IMR-90 (cell line): ENCODE measurements around the gene PRR16. TPM values are rescaled to one million over a fixed set of nuclear protein-coding genes. Genes with fewer than 3 reads are reported as not detected.
A peak's percentile ranks its signal among the peaks of the same experiment; 100 is the strongest.

Experiments
- ATAC-seq: fragments of 200-7000 bp; cut with Tn5 transposase; 2 replicates; pipeline ENCODE4 v1.9.1; 2020; ENCODE audit warnings: low read depth, mild to moderate bottlenecking, moderate library complexity
- BruUV-seq: library from RNA; stranded (reverse); fragments of 400-500 nt; replicated peaks from 2 replicates; lab custom pipeline; 2021; lab: Mats Ljungman, UMichigan
- CTCF ChIA-PET: fragments of 300-600 bp; formaldehyde crosslinking; extraction: SDS; loops from one replicate; lab custom pipeline; 2021; ENCODE audit warnings: antibody characterized with exemption; lab: Yijun Ruan, JAX
- POLR2A ChIA-PET: fragments of 300-600 bp; sonication (Branson Sonifier 250); formaldehyde crosslinking; loops from one replicate; lab custom pipeline; 2022; ENCODE audit warnings: antibody characterized with exemption; ENCODE audit not compliant: unreplicated experiment; lab: Charles Lee
- DNase-seq: peaks from one replicate; pipeline ENCODE4 v3.0.0; 2013
- H2AFZ ChIP-seq: replicated peaks from 2 replicates; pipeline ENCODE3; 2013; ENCODE audit warnings: low read length, mild to moderate bottlenecking; ENCODE audit not compliant: poor library complexity
- H2AK5ac ChIP-seq: 2 replicates; pipeline ENCODE4 v1.6.1; 2013; ENCODE audit warnings: low read depth, low read length, inconsistent platforms
- H2AK9ac ChIP-seq: replicated peaks from 2 replicates; pipeline ENCODE3; 2013; ENCODE audit warnings: mild to moderate bottlenecking, low read depth, low read length, moderate library complexity; ENCODE audit not compliant: poor library complexity
- H2BK120ac ChIP-seq: 2 replicates; pipeline ENCODE4 v1.6.1; 2013; ENCODE audit warnings: low read depth, low read length, inconsistent platforms
- H2BK15ac ChIP-seq: 3 replicates; pipeline ENCODE4 v1.6.1; 2013; ENCODE audit warnings: low read depth, low read length, inconsistent platforms
- H2BK20ac ChIP-seq: 2 replicates; pipeline ENCODE4 v1.6.1; 2013; ENCODE audit warnings: low read depth, mild to moderate bottlenecking, inconsistent platforms, low read length, moderate library complexity
- H2BK5ac ChIP-seq: 2 replicates; pipeline ENCODE4 v1.6.1; 2013; ENCODE audit warnings: mild to moderate bottlenecking, low read depth, low read length, inconsistent platforms; ENCODE audit not compliant: poor library complexity, severe bottlenecking
- H3K14ac ChIP-seq: replicated peaks from 2 replicates; pipeline ENCODE4 v1.6.1; 2013; ENCODE audit warnings: low read depth, low read length, inconsistent platforms
- H3K18ac ChIP-seq: 2 replicates; pipeline ENCODE4 v1.6.1; 2013; ENCODE audit warnings: low read depth, low read length, control low read depth
- H3K23ac ChIP-seq: 2 replicates; pipeline ENCODE4 v1.6.1; 2013; ENCODE audit warnings: low read depth, low read length, inconsistent platforms
- H3K27ac ChIP-seq: 2 replicates; pipeline ENCODE4 v1.5.1; 2013; ENCODE audit warnings: mild to moderate bottlenecking, control low read depth, low read length; ENCODE audit not compliant: insufficient read depth
- H3K27me3 ChIP-seq: 2 replicates; pipeline ENCODE4 v1.6.1; 2013; ENCODE audit warnings: low read length; ENCODE audit not compliant: control insufficient read depth, insufficient read depth
- H3K36me3 ChIP-seq: 2 replicates; pipeline ENCODE4 v1.6.1; 2013; ENCODE audit warnings: low read length, mixed read lengths; ENCODE audit not compliant: control insufficient read depth, insufficient read depth
- H3K4ac ChIP-seq: 2 replicates; pipeline ENCODE4 v1.6.1; 2013; ENCODE audit warnings: low read depth, low read length, inconsistent platforms
- H3K4me1 ChIP-seq: 2 replicates; pipeline ENCODE4 v1.6.1; 2013; ENCODE audit warnings: low read length, mixed read lengths; ENCODE audit not compliant: control insufficient read depth, insufficient read depth
- H3K4me2 ChIP-seq: 2 replicates; pipeline ENCODE4 v1.6.1; 2013; ENCODE audit warnings: low read depth, mild to moderate bottlenecking, control low read depth, low read length, moderate library complexity
- H3K4me3 ChIP-seq: 2 replicates; pipeline ENCODE4 v1.5.1; 2013; ENCODE audit warnings: low read depth, mild to moderate bottlenecking, control low read depth, low read length, moderate library complexity; ENCODE audit not compliant: insufficient read depth
- H3K56ac ChIP-seq: 2 replicates; pipeline ENCODE4 v1.6.1; 2013; ENCODE audit warnings: low read length, inconsistent platforms; ENCODE audit not compliant: insufficient read depth; ENCODE audit errors: extremely low read depth
- H3K79me1 ChIP-seq, 2 experiments: 2 replicates each; pipeline ENCODE4 v1.6.1; 2013; ENCODE audit warnings: low read length in 2 of 2, inconsistent platforms in 1 of 2, low read depth in 1 of 2
- H3K9ac ChIP-seq: 2 replicates; pipeline ENCODE4 v1.6.1; 2013; ENCODE audit warnings: low read depth, low read length, control low read depth
- H3K9me1 ChIP-seq: 2 replicates; pipeline ENCODE4 v1.6.1; 2013; ENCODE audit warnings: low read length, inconsistent platforms; ENCODE audit not compliant: insufficient read depth
- H3K9me3 ChIP-seq: 2 replicates; pipeline ENCODE4 v1.6.1; 2013; ENCODE audit warnings: low read length; ENCODE audit not compliant: control insufficient read depth, insufficient read depth
- H4K20me1 ChIP-seq: 2 replicates; pipeline ENCODE4 v1.6.1; 2013; ENCODE audit warnings: low read length, inconsistent platforms; ENCODE audit not compliant: insufficient read depth
- H4K5ac ChIP-seq: 2 replicates; pipeline ENCODE4 v1.6.1; 2013; ENCODE audit warnings: mild to moderate bottlenecking, low read depth, low read length, control low read depth
- H4K8ac ChIP-seq, 2 experiments: 2 replicates each; pipeline ENCODE4 v1.6.1; 2013; ENCODE audit warnings: low read depth in 2 of 2, low read length in 2 of 2, control low read depth in 1 of 2, inconsistent platforms in 1 of 2
- H4K91ac ChIP-seq: 2 replicates; pipeline ENCODE4 v1.6.1; 2013; ENCODE audit warnings: low read depth, low read length, inconsistent platforms; ENCODE audit not compliant: insufficient read depth
- CTCF ChIP-seq: conservative IDR thresholded peaks from 2 replicates; pipeline ENCODE4 v1.5.1; 2012; ENCODE audit warnings: mild to moderate bottlenecking, low read depth, low read length, improper control_type of control experiment
- MAFK ChIP-seq: IDR thresholded peaks from 2 replicates; pipeline ENCODE4 v1.6.1; 2012; ENCODE audit warnings: low read depth, low read length, improper control_type of control experiment
- POLR2A ChIP-seq: IDR thresholded peaks from 2 replicates; pipeline ENCODE4 v1.6.1; 2012; ENCODE audit warnings: mild to moderate bottlenecking, low read depth, low read length
- WGBS, 2 experiments: methylation state at CpG; one replicate each; pipeline versions ENCODE4 v1.1.5 to v1.1.7; 2013; ENCODE audit warnings: missing lambda C conversion rate in 2 of 2; ENCODE audit not compliant: insufficient read length in 1 of 2; ENCODE audit errors: extremely low coverage in 2 of 2; 5-methylcytosine and 5-hydroxymethylcytosine counted together
- dilution Hi-C: fragments of 300-500 bp; cut with HindIII; formaldehyde crosslinking; loops from one replicate; pipeline ENCODE4 v1.14.3; 2018; ENCODE audit warnings: low sequenced_read_pairs; ENCODE audit not compliant: unreplicated experiment
- in situ Hi-C: fragments of 300-500 bp; cut with MboI; formaldehyde crosslinking; loops from 3 replicates; pipeline ENCODE4 v1.14.3; 2019; ENCODE audit warnings: low sequenced_read_pairs, inconsistent platforms, mixed read lengths
- intact Hi-C: fragments of 100-400 bp; cut with micrococcal nuclease; formaldehyde crosslinking; loops from 2 replicates; pipeline ENCODE4 v1.10.0; 2022
- polyA plus RNA-seq, 3 experiments: library from polyadenylated mRNA; depleted of rRNA; stranded (reverse); fragments of >200 nt; gene quantifications; 2 replicates each; pipeline ENCODE4 v1.2.3, GENCODE V29; 2012; ENCODE audit warnings: low replicate concordance in 1 of 3
- total RNA-seq: library from RNA; depleted of rRNA; stranded (reverse); fragments of >200 nt; gene quantifications from 2 replicates; pipeline ENCODE4 v1.2.3, GENCODE V29; 2012

The PRR16 gene
- total and polyA plus RNA-seq, 2 of the 4 experiments (the other 2 are of a cell fraction), result 9.9 to 45.2 TPM

GRCh38 chr5:120684213-120684612 lies 220.1 kb downstream of the PRR16 start:
- no peak overlapping the region; the same call in 1 of the 2 replicates for H3K4ac ChIP-seq
- H2AK5ac ChIP-seq, result no peak overlapping the region
- H3K4me3 ChIP-seq, result no peak overlapping the region
- no peak overlapping the region for H2AK9ac ChIP-seq
- H3K23ac ChIP-seq, result no peak overlapping the region
- no peak overlapping the region for H2BK15ac ChIP-seq
- H3K4me2 ChIP-seq, result no peak overlapping the region
- ATAC-seq (peak; percentile 43; the same call in 1 of the 2 replicates), DNase-seq (peak; percentile 33)
- intact Hi-C loops (loop anchor here (2.0 to 10.0 kb wide), 4 partner anchors 121 to 739 kb away; partner anchors contain the start of gene PRR16), in situ Hi-C loops (no loop called here), dilution Hi-C loops (no loop called here)
- H4K20me1 ChIP-seq, result no peaks in the 10 kb centered on the region
- no peaks in the 10 kb centered on the region for H3K9me3 ChIP-seq
- ChIA-PET POLR2A (no interaction called here), CTCF (no interaction called here)
- BruUV-seq, result no TSS peak
- H2AFZ ChIP-seq, result no peak overlapping the region
- H4K5ac ChIP-seq, result no peak overlapping the region; the same call in 1 of the 2 replicates
- no peak overlapping the region for H3K18ac ChIP-seq
- peak overlapping the region in 1 of 2 experiments; percentile 51; a peak in 2 of 4 replicates for H4K8ac ChIP-seq
- no peak overlapping the region for H4K91ac ChIP-seq
- WGBS, 2 experiments, result no CpG with 5 or more reads among the region's 2 CpGs
- H2BK20ac ChIP-seq, result peak overlapping the region; percentile 67; the same call in 1 of the 2 replicates
- TF ChIP-seq MAFK, result 0 out of 2 replicates have a peak, but pooled peaks have one; percentile 14
- peak; percentile 35; the same call in 1 of the 2 replicates for TF ChIP-seq CTCF
- TF ChIP-seq POLR2A, result no peak
- peaks cover 8% of the 10 kb centered on the region; the same call in 1 of the 2 replicates for H3K9me1 ChIP-seq
- H3K14ac ChIP-seq, result peak overlapping the region; percentile 72; the same call in 1 of the 2 replicates
- peaks cover 7% of the 10 kb centered on the region; the same call in 1 of the 2 replicates for H3K36me3 ChIP-seq
- no peaks in the 10 kb centered on the region for H3K27me3 ChIP-seq
- no peak overlapping the region for H2BK5ac ChIP-seq
- H2BK120ac ChIP-seq, result no peak overlapping the region
- no peak overlapping the region for H3K56ac ChIP-seq
- no peak overlapping the region for H3K27ac ChIP-seq
- H3K9ac ChIP-seq, result no peak overlapping the region
- peaks cover 10 to 30% of the 10 kb centered on the region in 2 experiments; a peak in 3 of 4 replicates for H3K79me1 ChIP-seq
- H3K4me1 ChIP-seq, result peaks cover 5% of the 10 kb centered on the region; the same call in 1 of the 2 replicates
